GM12878 (cell line): ENCODE measurements around the gene ADAMTS19. TPM values are rescaled to one million over a fixed set of nuclear protein-coding genes. Genes with fewer than 3 reads are reported as not detected.

Experiments
- ATAC-seq: fragments of 200-7000 bp; cut with Tn5 transposase; 3 replicates; pipeline ENCODE4 v1.9.1; 2020; ENCODE audit warnings: mild to moderate bottlenecking, moderate library complexity
- BruUV-seq: library from RNA; stranded (reverse); fragments of 400-500 nt; replicated peaks from 2 replicates; lab custom pipeline; 2021; lab: Mats Ljungman, UMichigan
- CTCF ChIA-PET: fragments of 300-600 bp; sonication (Branson Sonifier 250); formaldehyde crosslinking; extraction: SDS; loops from one replicate; lab custom pipeline; 2021; ENCODE audit warnings: inconsistent platforms; lab: Yijun Ruan, JAX
- POLR2A ChIA-PET: fragments of 350-600 bp; formaldehyde crosslinking; extraction: SDS; loops from one replicate; lab custom pipeline; 2021; ENCODE audit warnings: inconsistent platforms; lab: Charles Lee
- RAD21 ChIA-PET: fragments of 300-600 bp; sonication (Branson Sonifier 250); formaldehyde crosslinking; loops from one replicate; lab custom pipeline; 2023; ENCODE audit warnings: antibody characterized with exemption; ENCODE audit not compliant: unreplicated experiment; lab: Charles Lee
- SMC1A ChIA-PET: fragments of 300-600 bp; sonication (Branson Sonifier 250); formaldehyde crosslinking; loops from one replicate; lab custom pipeline; 2023; ENCODE audit not compliant: unreplicated experiment, uncharacterized antibody; lab: Charles Lee
- DNase-seq: peaks from one replicate; pipeline ENCODE4 v3.0.0-alpha.2; 2011; ENCODE audit warnings: low read depth, low spot score
- FAIRE-seq: peaks from 3 replicates; lab custom pipeline; 2011; peaks lifted over from hg19 to GRCh38; lab: Jason Lieb, UNC
- H2AFZ ChIP-seq: 2 replicates; pipeline ENCODE4 v1.6.0; 2011; ENCODE audit warnings: low read depth, low read length, control low read depth; ENCODE audit not compliant: control insufficient read depth
- H3K27ac ChIP-seq: 2 replicates; pipeline ENCODE4 v1.5.1; 2011; ENCODE audit warnings: control low read depth; ENCODE audit not compliant: control insufficient read depth, insufficient read depth
- H3K27me3 ChIP-seq, 2 experiments: replicated peaks in 1 of 2; 2 replicates each; pipeline versions ENCODE4 v1.6.0 to v1.6.1; 2011; ENCODE audit warnings: low read length in 1 of 2; ENCODE audit not compliant: control insufficient read depth in 2 of 2, insufficient read depth in 2 of 2
- H3K36me3 ChIP-seq, 2 experiments: 2 replicates each; pipeline ENCODE4 v1.5.1; 2011; ENCODE audit warnings: low read length in 1 of 2; ENCODE audit not compliant: control insufficient read depth in 2 of 2, insufficient read depth in 2 of 2
- H3K4me1 ChIP-seq: 2 replicates; pipeline ENCODE4 v1.6.1; 2011; ENCODE audit warnings: mild to moderate bottlenecking, low read length, moderate library complexity, mixed read lengths; ENCODE audit not compliant: control insufficient read depth, insufficient read depth
- H3K4me2 ChIP-seq: 2 replicates; pipeline ENCODE4 v1.6.0; 2011; ENCODE audit warnings: control low read depth; ENCODE audit not compliant: control insufficient read depth, insufficient read depth
- H3K4me3 ChIP-seq: fragments of 200-600 bp; sonication (generic); 2 replicates; pipeline ENCODE4 v1.5.1; 2016
- H3K79me2 ChIP-seq: 2 replicates; pipeline ENCODE4 v1.6.0; 2011; ENCODE audit warnings: low read length; ENCODE audit not compliant: control insufficient read depth, insufficient read depth
- H3K9ac ChIP-seq: 2 replicates; pipeline ENCODE4 v1.8.0; 2011; ENCODE audit warnings: low read length, control low read depth, mixed read lengths; ENCODE audit not compliant: control insufficient read depth, insufficient read depth
- H3K9me3 ChIP-seq: replicated peaks from 3 replicates; pipeline ENCODE4 v1.5.1; 2011; ENCODE audit warnings: mild to moderate bottlenecking, low read length; ENCODE audit not compliant: control insufficient read depth, insufficient read depth
- H4K20me1 ChIP-seq: 2 replicates; pipeline ENCODE4 v1.6.0; 2011; ENCODE audit not compliant: control insufficient read depth, insufficient read depth
- CBX3 ChIP-seq: fragments of 200-600 bp; sonication (generic); IDR thresholded peaks from 2 replicates; pipeline ENCODE4 v1.6.1; 2016; ENCODE audit warnings: low read depth, borderline replicate concordance
- CUX1 ChIP-seq: IDR thresholded peaks from 2 replicates; pipeline ENCODE4 v1.6.1; 2012; ENCODE audit warnings: improper control_type of control experiment, low read depth, low read length; ENCODE audit not compliant: insufficient replicate concordance
- EP300 ChIP-seq, 2 experiments: fragments of 150-350 bp in 1 of 2; IDR thresholded peaks; 2 replicates each; pipeline ENCODE4 v1.6.1; 2011 to 2012; ENCODE audit warnings: low read depth in 2 of 2, low read length in 2 of 2, borderline replicate concordance in 1 of 2, improper control_type of control experiment in 1 of 2, inconsistent platforms in 1 of 2; ENCODE audit not compliant: control insufficient read depth in 1 of 2
- IRF4 ChIP-seq: IDR thresholded peaks from 2 replicates; pipeline ENCODE4 v1.6.1; 2011; ENCODE audit warnings: low read depth, low read length
- MYB ChIP-seq: fragments of 150-350 bp; IDR thresholded peaks from 2 replicates; pipeline ENCODE4 v1.6.1; 2014; ENCODE audit warnings: mild to moderate bottlenecking, low read depth, low read length, borderline replicate concordance
- NKRF ChIP-seq: fragments of 450-650 bp; conservative IDR thresholded peaks from 2 replicates; pipeline ENCODE4 v1.6.1; 2017; ENCODE audit warnings: mild to moderate bottlenecking, moderate library complexity
- NR2F1 ChIP-seq: fragments of 450-650 bp; conservative IDR thresholded peaks from 2 replicates; pipeline ENCODE4 v1.6.1; 2017; ENCODE audit warnings: mild to moderate bottlenecking
- PAX8 ChIP-seq: fragments of 450-650 bp; IDR thresholded peaks from 2 replicates; pipeline ENCODE4 v1.6.1; 2017; ENCODE audit warnings: mild to moderate bottlenecking, moderate library complexity
- PBX3 ChIP-seq: IDR thresholded peaks from 2 replicates; pipeline ENCODE4 v1.6.1; 2011; ENCODE audit warnings: mild to moderate bottlenecking, low read depth, low read length, moderate library complexity; ENCODE audit not compliant: insufficient replicate concordance
- SPI1 ChIP-seq: IDR thresholded peaks from 2 replicates; pipeline ENCODE4 v1.6.1; 2011; ENCODE audit warnings: low read depth, mild to moderate bottlenecking, low read length, moderate library complexity, borderline replicate concordance; ENCODE audit not compliant: insufficient read depth
- SREBF2 ChIP-seq: IDR thresholded peaks from 2 replicates; pipeline ENCODE4 v1.6.1; 2012; ENCODE audit warnings: mild to moderate bottlenecking, low read length
- WRNIP1 ChIP-seq: IDR thresholded peaks from 2 replicates; pipeline ENCODE4 v1.6.1; 2011; ENCODE audit warnings: low read depth, low read length, improper control_type of control experiment, borderline replicate concordance
- ZNF217 ChIP-seq: fragments of 450-650 bp; IDR thresholded peaks from 2 replicates; pipeline ENCODE4 v1.6.1; 2017; ENCODE audit warnings: antibody characterized with exemption, mild to moderate bottlenecking
- WGBS: methylation state at CpG from one replicate; pipeline ENCODE4 v1.1.6; 2016; ENCODE audit warnings: low lambda C conversion rate; ENCODE audit not compliant: insufficient replicate concordance, insufficient coverage; ENCODE audit errors: missing lambda C conversion rate; 5-methylcytosine and 5-hydroxymethylcytosine counted together
- in situ Hi-C: fragments of 300-500 bp; cut with MboI; formaldehyde crosslinking; loops from 9 replicates; pipeline ENCODE4 v1.14.3; 2018; ENCODE audit warnings: mixed read lengths
- intact Hi-C: fragments of 100-400 bp; cut with micrococcal nuclease; formaldehyde crosslinking; loops from one replicate; pipeline ENCODE4 v1.14.2; 2022; ENCODE audit not compliant: unreplicated experiment
- polyA plus RNA-seq, 11 experiments: library from polyadenylated mRNA; depleted of rRNA in 4 of 11; unstranded in 6 of 11; stranded (reverse) in 5 of 11; fragments of >200 nt; fragmentation: Nextera tagmentation in 4 of 11; fragmentation: Illumina TruSeq in 1 of 11; extraction: Ambion mirVana in 4 of 11; extraction: Trizol in 1 of 11; gene quantifications; 1 replicate in 1 of 11; 2 replicates in 10 of 11; pipeline versions ENCODE4 v1.2.1 to v1.2.3, GENCODE V29; 2011 to 2016; ENCODE audit warnings: inconsistent platforms in 2 of 11, missing spikeins in 2 of 11, low read depth in 1 of 11
- total RNA-seq, 4 experiments: library from RNA; depleted of rRNA in 3 of 4; stranded (reverse); fragments of >200 nt in 3 of 4; fragmentation: Illumina TruSeq in 1 of 4; extraction: Trizol in 1 of 4; gene quantifications; 2 replicates each; pipeline versions ENCODE4 v1.2.1 to v1.2.3, GENCODE V29; 2013 to 2021

The ADAMTS19 gene
- total and polyA plus RNA-seq, 10 of the 15 experiments (the other 5 are each of a cell fraction or from before 2014, with no cell fraction given): not detected

- Histone ChIP-seq H3K4me2 (no peak overlapping the region), H2AFZ (no peak overlapping the region), H3K9me3 (no peaks in the 10 kb centered on the region), H3K36me3 (no peaks in the 10 kb centered on the region), H3K9ac (no peak overlapping the region), H4K20me1 (no peaks in the 10 kb centered on the region), H3K27me3 (no peaks in the 10 kb centered on the region), H3K4me3 (no peak overlapping the region), H3K27ac (no peak overlapping the region), H3K79me2 (no peaks in the 10 kb centered on the region), H3K4me1 (no peaks in the 10 kb centered on the region)
- DNase-seq (no peak), ATAC-seq (peak; percentile 66), FAIRE-seq (no peak)
- ChIA-PET RAD21 (no interaction called here), CTCF (no interaction called here), POLR2A (no interaction called here), SMC1A (no interaction called here)
- no TSS peak for BruUV-seq
- intact Hi-C loops: no loop called here
- in situ Hi-C loops: no loop called here
- WGBS: 5% methylated on average over 2 of the region's 2 CpGs
- TF ChIP-seq NR2F1: no peak
- TF ChIP-seq SREBF2: no peak
- no peak for TF ChIP-seq WRNIP1
- TF ChIP-seq PBX3: no peak
- TF ChIP-seq ZNF217: no peak
- TF ChIP-seq SPI1: peak; percentile 76; the same call in 1 of the 2 replicates
- no peak for TF ChIP-seq PAX8
- no peak for TF ChIP-seq MYB
- no peak for TF ChIP-seq CUX1
- no peak for TF ChIP-seq CBX3
- peak; percentile 75 for TF ChIP-seq IRF4
- TF ChIP-seq EP300 (IDR thresholded peaks at IDR 0.05; ENCODE audit: borderline replicate concordance in 1 of 2, control insufficient read depth in 1 of 2, low read depth in 2 of 2, low read length in 2 of 2): peak in 1 of 2 experiments; percentile 59; a peak in 1 of 4 replicates
- no peak for TF ChIP-seq NKRF
Measured at GRCh38 chr5:129445379-129445778, 14.7 kb upstream of the ADAMTS19 start.
